Activated effector memory CD4-positive, alpha-beta T cell treated with Interleukin-2 at 50 U/mL for 16 hours (primary cell): ENCODE results near the gene FBXO41.

ENCODE experiments used
- DNase-seq: peaks from one replicate; pipeline ENCODE4 v3.0.0-alpha.2; 2020

Gene FBXO41

DNA sequence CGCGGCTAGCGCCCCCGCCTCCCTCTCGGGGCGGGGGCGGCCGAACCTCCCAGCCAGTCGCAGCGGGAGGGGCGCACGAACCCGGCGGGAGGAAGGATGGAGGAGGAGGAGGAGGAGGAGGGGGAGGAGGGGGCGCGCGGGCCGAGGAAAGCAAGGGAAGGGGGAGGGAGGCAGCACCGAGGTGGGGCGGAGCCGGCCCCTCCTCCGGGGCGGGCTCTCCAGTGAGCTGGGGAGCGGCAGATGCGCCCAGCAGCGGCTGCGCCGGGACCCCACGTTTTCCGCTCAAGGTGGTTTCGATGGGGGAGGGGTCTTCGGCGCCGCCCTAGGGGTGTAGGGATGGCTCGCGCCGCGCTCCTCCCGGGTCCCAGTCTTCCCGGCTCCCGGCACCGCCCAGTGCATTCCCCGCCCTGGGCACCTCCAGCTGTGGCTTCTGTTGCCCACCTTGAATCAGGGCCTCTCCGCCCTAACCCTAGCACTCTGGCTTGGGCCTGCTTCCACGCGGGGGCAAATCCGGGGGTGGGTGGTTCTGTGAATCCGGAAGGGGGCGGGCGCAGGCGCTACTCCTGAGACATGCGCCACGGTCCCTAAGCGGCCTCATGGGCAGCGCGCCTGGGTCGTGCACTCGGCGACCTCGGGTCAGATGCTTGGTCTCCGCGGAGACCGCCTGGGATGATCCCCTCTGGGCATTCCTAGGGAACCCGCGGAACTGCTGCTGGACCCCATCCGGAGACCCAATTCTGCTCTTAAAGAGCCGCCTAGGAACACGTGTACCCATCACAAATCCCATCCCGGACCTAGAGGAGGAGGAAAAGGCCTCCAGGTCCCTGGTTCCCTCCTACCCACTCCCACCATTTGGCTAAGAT lies at the start of gene FBXO41:
TSS of gene FBXO41 (minus strand) at position 183 of the 863 bp plus-strand sequence. CDS start 14,848 bp downstream, outside the sequence.
- DNase-seq, result peak; percentile 51

DNA sequence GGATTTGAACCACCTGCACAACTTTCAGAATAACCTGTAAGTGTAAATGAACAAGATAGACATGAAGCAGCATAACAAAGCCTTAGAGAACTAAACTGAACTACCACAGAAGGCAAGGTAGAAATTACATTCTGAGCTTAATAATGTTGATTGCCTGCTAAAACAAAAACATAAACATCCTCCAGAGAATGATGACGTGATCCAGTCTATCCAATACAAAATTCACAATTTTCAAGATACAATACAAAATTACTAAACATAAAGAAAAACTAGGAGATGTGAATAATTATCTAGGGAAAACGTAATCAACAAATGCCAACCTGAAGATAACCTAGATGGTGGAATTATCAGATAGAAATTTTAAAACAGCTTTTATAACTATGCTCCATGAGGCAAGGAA lies 49.8 kb upstream of the FBXO41 start:
- no peak for DNase-seq

GRCh38 chr2:73333564-73333963 lies 49.3 kb upstream of the FBXO41 start:
- DNase-seq, result no peak

GRCh38 chr2:73324126-73324725 lies 39.9 kb upstream of the FBXO41 start:
- no peak for DNase-seq

DNA sequence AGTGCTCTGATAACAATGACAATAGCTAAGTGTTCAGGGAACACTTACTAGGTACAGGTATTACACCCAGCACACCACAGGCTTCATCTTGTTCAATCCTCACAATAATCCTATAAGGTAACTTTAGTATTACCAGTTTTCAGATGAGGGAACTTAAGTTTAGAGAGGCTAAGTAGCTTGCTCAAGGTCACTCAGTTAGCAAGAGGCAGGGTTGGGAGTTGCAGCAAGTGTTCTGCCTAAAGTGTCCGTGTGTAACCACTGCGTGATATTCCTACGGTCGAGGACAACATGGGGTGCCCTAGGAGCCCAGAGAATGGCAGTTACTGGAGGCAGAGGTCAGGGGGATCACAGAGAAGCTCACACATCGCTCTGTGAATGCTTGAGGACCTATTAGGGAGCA lies 39.3 kb upstream of the FBXO41 start:
- no peak for DNase-seq

GRCh38 chr2:73314441-73314840 lies 30.2 kb upstream of the FBXO41 start:
- DNase-seq, result no peak

DNA sequence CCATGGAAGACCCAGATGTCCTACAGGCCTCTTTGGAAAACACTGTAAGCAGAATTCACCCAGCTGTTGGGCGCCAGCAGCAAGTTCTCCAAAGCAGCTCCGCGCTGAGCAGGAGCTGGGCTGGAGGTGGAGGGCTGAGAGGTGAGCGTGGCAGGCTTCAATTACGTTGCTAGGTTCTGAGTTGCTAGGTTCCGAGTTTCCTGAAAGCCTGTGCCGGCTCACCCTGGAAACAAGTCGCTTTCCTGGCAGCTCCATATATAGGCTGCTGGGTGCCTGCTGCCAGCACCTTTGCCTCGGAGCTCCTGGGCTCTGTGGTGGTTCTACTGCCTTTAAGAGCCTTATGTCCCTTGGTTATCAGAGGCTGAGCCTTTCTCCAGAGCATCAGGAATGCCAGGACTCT lies 23.4 kb upstream of the FBXO41 start:
- no peak for DNase-seq

GRCh38 chr2:73301636-73302035 lies 17.4 kb upstream of the FBXO41 start:
- no peak for DNase-seq

DNA sequence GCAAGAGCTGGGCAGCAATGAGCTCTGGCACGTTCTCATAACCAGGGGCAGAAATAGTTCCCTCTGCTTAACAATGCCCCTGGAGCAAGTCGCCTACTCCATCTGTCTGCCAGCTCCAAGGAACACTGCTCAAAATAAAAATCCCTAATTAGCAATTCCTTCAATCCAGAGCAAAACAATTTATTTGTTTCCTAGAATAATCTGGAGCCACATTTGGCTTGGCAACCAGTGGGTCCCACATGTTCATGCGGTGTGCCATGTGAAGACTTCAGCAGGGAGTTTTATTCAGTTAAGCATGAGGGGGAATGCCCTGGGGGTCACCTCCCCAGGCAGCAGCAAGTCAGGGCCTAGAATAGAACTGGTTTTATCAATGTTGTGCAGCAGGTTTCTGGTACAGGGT lies 16.6 kb upstream of the FBXO41 start:
- no peak for DNase-seq

DNA sequence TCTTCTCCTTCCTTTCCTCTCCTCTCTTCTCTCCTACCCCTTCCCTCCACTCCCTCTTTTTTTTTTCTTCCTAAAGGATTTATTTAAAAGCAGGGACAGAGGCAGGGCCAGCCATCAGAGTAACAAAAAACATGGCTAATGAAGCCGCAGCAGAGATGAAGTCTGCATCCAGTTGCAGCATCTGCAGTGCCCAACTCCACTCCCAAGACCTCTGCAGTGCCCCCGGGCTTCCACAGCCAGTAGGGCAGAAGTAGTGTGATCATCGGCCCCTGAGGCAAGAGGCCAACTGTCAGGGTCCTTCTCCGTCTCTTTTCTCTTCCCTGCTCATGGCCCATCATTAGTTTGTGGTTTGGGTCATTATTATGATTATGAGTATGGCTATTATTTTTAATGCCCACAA lies 13.3 kb upstream of the FBXO41 start:
- DNase-seq, result no peak

GRCh38 chr2:73297151-73297559 lies 12.9 kb upstream of the FBXO41 start:
- DNase-seq, result no peak

DNA sequence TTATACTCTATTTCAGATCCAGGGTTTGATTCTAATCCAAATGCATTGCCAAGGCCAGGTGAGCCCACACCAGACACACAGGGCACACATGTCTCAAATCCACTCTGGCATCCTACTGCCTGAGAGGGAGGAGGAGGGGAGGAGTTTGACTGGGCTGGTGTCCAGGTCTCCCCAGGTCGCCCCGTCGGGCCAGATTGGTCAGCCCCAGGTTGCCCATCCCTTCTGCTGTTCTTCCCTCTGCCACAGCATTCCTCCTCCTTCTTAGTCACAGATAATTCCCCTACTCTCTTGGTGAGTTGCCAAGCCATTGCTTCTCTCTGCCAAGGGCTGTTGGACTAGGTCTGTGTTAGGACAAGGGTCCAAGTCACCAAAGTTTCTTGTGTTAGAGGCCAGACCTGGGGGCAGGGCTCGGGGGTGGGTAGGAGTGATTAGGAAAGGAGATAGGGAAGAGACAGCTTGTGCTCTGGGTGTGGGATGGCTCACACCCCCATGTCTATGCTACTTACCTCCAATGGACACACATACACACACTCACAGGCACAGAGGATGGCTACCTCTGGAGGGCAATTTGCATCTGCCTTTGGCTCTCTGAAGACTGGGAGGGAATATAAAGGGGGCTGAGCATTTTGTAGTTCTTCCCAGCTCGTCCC lies 11.6 kb upstream of the FBXO41 start:
- DNase-seq, result no peak

- DNase-seq, result no peak
These were observed 10.0 kb upstream of the FBXO41 start for GRCh38 chr2:73294239-73294638.

DNA sequence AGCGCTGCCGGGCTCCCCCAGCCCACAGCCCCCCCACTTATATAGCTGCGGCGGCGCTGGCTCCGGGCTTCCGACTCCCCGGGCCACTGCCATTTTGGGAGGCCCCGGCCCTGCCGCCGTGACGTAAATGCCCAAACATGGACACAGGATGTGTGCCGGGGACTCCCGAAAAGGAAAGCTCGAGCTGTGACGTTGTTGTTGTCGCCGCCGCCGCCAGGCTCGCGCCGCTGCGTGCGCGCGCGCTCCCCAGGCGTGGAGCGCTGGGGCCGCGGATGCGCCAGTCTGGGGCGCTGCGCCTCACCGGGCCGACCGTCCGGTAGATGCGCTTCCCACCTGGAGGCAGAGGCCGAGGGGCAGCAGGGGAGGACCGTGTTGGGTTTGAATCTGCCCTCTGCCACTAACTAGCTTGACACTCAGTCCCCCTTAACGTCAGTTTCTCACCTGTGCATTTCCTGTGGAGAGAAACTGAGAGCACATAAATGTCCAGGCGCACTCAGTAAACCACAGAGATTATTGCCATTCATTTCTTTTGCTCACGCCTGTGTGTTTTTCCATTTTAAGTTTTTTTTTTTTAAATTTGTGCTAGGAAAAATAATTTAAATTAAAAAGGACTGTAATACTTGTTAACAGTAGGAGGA lies 9.4 kb upstream of the FBXO41 start, which contains the start of gene EGR4:
TSS of gene EGR4 (minus strand) at position 15 of the 638 bp plus-strand sequence. CDS start 231 bp downstream, outside the sequence.
- peak; percentile 79 for DNase-seq

GRCh38 chr2:73292906-73293533 lies 8.7 kb upstream of the FBXO41 start:
- no peak for DNase-seq

DNA sequence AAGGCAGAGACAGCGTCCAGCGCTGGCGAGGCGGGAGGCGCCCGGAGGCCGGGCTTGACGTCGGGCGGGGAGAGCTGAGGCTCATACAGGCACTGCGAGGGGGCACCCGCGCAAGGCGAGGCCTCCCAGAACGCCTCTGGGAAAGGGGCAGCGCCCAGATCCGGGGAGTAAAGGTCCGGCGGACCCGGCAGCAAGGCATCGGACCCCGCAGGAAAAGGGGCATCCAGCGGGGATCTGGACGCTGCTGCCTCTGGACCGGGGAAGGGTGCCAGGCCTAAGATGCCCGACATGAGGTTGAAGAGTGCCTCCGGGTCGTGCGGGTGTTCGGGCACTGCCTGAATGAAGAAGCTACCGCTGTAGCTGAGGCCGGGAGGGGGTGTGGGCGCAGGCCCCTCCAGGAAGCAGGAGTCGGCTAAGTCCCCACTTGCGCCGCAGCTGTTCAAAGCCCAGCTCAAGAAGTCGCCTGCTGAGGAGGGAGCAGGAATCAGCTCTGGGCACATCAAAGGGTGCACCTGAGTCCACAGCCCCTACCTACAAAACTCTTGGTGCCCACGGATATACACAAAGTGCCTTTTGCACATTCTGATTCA lies 8.1 kb upstream of the FBXO41 start:
- no peak for DNase-seq

DNA sequence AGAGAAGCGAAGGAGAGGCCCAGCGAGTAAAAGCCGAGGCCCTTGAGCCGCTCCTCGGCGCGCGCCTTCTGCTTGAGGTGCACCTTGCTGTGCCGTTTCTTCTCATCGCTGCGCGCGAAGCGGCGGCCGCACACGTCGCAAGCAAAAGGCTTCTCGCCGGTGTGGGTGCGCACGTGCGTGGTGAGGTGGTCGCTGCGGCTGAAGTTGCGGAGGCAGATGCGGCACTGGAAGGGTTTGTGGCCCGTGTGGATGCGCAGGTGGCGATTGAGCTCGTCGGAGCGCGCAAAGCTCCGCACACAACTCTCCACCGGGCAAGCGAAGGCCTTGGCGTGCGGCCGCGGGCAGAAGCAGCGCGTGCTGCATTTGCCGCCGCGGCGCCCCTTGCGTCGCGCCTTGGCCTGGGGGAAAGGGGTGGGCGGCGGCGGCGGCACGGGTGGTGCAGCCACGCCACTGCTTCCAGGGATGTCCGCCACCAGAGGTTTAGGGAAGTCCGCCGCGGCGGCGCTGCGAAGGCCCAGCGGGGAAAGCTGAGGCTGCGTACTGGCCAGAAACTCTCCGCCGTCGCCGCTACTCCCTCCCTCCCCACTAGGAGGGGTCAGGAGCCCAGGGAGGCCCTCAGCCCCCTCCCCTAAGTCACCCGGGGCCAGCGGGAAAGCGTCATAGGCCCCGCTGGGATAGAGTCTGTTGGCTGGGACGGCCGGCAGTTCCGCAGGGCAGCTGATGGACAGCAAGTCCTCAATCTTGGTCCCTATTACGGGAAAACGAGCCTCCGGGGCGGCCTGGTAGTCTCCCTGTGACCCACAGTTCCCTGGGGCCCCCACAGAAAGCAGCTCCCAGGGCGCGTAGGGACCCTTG lies 7.4 kb upstream of the FBXO41 start:
- no peak for DNase-seq

DNA sequence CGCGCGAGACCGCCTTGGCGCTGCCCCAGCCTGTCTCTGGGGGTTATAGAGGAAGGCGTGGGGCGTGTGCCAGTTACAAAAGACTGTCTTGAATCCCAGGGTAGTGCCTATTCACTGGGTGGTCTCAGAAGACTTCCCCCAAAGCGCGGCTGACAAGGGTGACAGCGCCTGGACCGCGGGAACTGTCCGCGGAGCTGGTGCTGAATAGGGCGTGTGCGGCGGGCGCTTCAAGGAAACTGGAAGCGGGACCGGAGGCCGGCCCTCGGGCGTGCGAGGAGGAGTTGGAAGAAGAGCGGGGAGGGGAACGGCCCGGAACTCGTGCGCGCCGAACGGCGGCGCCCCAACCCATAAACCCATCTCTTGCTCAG lies 6.8 kb upstream of the FBXO41 start:
- DNase-seq, result peak; percentile 32

DNA sequence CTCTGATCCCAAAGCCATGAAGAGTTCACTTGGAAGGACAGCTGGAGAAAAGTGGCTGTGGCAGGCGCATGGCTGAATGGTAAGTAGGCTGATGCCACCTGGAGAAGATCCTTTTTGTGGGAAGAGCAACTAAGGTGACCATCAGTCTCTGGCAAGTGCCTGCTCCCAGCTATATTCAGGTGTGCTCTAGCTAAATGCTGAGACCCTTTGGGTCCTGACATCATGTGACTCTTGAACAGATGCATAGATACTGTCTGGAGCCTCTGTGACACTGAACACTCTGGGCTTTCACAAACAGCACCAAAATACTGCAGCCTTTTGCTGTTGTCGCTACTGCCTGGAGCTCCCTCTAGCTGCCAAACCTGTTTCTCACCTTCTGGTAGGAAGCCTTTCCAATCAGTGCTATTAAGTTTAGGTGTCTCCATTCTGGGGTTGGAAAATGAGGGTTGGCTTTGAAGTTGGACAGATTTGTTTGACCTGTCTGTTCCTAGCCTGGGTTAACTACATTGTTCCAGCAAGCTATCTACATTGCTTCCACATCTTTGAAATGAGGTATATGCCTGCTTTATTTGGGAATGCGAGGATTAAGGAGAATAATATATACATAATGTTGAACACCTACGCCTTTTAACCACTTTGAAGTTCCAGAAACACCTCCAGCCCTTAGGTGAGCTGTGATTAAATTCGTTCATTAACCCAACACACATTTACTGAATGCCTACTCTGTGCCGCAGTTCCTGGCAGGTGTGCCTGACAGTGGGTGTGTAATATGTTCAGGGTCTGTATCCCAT lies 6.0 kb upstream of the FBXO41 start:
- no peak for DNase-seq

DNA sequence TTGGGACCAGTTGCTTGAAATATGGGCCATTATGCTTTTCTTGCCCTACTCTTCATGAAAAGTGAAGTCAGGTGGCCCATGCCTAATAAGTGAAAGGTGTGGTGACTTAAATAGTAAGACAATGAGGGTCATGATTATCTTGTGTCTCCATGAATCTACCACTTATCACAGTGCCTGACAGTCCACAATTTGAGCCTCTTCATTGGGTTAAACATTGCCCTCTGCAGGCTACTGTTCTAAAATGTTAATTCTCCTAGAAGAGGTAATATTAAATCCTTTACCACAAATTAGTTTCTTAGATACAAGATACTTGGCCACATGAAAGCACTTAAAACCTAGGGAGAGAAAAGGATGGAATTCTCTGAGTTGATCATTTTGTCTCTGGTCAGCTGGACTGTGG lies 5.0 kb upstream of the FBXO41 start:
- no peak for DNase-seq
